GM12892 (cell line): Measurements from ENCODE around the gene IRAG1. TPM values are rescaled to one million over a fixed set of nuclear protein-coding genes. Genes with fewer than 3 reads are reported as not detected.

Experiments
- DNase-seq: peaks from one replicate; pipeline ENCODE4 v3.0.0; 2011; ENCODE audit not compliant: insufficient read length
- FAIRE-seq: peaks from 2 replicates; lab custom pipeline; 2011; peaks lifted over from hg19 to GRCh38; lab: Jason Lieb, UNC
- POLR2A ChIP-seq: IDR thresholded peaks from 2 replicates; pipeline ENCODE4 v1.6.1; 2011; ENCODE audit warnings: low read depth, low read length, control low read depth
- POLR2AphosphoS5 ChIP-seq: IDR thresholded peaks from 2 replicates; pipeline ENCODE4 v1.6.1; 2011; ENCODE audit warnings: low read depth, low read length, control low read depth
- TAF1 ChIP-seq: IDR thresholded peaks from 2 replicates; pipeline ENCODE4 v1.6.1; 2011; ENCODE audit warnings: low read depth, mild to moderate bottlenecking, control low read depth, low read length, borderline replicate concordance
- polyA plus RNA-seq: library from polyadenylated mRNA; unstranded; fragments of >200 nt; gene quantifications from one replicate; pipeline ENCODE4 v1.2.1, GENCODE V29; 2012; ENCODE audit warnings: missing spikeins, inconsistent platforms; ENCODE audit not compliant: missing spikeins

Gene IRAG1, protein sequence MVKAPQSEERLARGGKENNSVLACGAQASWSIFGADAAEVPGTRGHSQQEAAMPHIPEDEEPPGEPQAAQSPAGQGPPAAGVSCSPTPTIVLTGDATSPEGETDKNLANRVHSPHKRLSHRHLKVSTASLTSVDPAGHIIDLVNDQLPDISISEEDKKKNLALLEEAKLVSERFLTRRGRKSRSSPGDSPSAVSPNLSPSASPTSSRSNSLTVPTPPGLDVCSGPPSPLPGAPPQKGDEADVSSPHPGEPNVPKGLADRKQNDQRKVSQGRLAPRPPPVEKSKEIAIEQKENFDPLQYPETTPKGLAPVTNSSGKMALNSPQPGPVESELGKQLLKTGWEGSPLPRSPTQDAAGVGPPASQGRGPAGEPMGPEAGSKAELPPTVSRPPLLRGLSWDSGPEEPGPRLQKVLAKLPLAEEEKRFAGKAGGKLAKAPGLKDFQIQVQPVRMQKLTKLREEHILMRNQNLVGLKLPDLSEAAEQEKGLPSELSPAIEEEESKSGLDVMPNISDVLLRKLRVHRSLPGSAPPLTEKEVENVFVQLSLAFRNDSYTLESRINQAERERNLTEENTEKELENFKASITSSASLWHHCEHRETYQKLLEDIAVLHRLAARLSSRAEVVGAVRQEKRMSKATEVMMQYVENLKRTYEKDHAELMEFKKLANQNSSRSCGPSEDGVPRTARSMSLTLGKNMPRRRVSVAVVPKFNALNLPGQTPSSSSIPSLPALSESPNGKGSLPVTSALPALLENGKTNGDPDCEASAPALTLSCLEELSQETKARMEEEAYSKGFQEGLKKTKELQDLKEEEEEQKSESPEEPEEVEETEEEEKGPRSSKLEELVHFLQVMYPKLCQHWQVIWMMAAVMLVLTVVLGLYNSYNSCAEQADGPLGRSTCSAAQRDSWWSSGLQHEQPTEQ
- polyA plus RNA-seq = not detected

DNA sequence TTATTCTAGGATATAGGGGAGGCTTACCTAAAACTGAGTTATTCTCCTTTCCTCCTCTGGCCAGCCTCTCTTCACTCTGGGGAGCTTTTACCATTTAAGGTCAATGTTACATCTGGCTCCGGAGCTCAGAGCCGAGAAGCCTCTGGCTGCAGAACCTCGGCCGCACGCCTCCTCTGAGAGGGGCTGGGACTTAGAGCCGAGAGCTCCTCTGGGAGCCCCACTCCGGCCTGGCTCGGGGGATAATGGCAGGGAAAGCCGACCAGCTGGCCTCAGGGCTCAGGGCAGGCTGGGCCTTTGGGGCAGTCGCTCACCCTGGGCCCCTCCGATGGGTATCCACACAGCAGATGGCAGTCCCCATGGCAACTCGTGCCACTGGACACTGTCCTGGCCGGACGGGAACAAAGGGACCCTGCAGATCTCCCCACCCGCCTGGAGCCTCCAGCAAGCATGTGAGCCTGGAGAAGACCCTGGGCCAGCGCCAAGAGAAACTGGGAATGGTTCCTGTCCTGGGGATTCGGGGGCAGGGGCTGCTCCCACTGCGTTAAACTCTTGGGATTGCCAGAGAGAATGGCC, at the start of gene IRAG1:
IRAG1 (minus strand) TSS at position 247 of the 573 bp plus-strand sequence; CDS start at position 94, 153 bp downstream.
- FAIRE-seq = no peak
- TF ChIP-seq POLR2A (no peak), POLR2AphosphoS5 (no peak), TAF1 (no peak)
- DNase-seq = no peak

DNA sequence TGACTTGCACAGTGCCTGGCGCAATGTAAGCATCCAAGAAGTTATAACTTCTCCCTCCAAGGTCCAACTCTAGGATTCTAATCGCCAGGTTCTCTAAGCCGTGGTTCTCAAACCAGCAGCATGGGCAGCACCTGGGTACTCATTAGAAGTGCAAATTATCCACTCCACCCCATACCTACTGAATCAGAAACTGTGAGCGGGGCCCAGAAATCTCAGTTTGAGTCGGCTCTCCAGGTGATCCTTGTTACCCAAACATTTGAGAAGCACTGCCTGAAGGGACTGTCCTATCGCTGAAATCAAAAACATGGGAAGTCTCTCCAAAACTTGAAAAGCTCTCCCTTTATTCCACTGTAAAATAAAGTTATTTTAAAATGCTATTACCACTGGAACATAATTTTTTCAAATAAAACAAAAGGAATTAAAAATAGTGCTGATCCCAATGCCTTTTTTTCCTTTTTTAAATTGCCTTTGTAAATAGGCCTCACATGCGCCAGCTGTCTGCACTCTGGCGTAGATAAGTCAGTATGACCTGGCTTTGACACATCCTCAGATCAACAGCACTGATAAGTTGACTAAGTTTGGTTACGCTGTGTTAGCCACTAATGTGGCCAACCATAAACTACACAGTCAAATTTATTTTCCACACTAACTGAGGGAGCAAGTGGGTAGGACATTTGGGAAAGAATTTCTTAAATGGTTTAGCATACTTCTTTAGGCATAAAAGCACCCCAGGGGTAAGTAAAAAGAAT, 49.1 kb upstream of the IRAG1 start:
- peak; percentile 44 for FAIRE-seq
- no peak for TF ChIP-seq TAF1
- no peak for TF ChIP-seq POLR2AphosphoS5
- TF ChIP-seq POLR2A = no peak
- DNase-seq = no peak

DNA sequence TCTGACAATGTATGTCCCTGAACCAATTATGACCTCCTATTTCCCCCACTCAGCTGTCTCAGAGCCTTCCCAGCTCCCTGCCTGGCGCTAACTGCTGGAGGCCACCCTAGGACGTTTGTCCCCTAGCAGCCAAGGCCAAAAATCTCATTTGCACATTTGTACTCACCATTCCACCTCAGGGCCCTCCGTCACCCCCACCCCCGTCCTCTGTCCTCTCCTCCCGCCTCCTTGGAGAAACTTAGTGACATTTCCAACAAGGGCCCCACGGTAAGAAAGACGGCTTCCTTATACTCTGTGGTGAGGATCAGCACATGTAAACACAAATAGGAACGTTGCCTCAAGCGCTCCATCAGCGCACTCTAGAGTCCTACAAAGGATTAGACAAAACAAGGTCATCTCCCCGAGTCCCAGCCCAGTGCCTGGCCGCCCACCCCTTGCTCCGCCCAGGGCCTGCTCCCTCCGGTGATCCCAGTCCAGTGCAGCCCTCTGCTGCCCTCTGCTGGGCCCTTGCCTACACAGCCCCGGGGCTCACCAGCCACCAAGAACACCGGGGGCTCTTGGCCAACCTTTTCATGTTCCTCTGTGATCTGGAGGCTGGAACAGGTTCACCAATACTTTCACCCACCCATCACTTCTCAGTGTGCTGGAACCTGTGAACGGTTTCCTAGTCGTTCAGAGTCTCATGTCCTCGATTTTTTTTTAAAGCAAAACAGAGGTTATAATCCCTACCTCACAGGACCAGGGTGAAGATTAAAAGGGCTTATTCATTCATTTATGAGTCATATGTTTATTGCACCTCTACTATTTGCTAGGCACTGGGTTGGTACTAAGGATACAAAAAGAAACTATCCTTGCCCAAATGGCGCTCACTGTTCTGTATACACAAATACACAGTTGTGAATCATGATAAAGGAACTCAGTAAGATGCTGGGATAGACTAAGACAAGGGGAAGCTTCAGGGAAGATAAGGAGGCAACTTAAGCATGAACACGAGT, 42.2 kb upstream of the IRAG1 start:
- no peak for TF ChIP-seq TAF1
- TF ChIP-seq POLR2A = no peak
- TF ChIP-seq POLR2AphosphoS5 = no peak
- FAIRE-seq = peak; percentile 99
- peak; percentile 79 for DNase-seq

DNA sequence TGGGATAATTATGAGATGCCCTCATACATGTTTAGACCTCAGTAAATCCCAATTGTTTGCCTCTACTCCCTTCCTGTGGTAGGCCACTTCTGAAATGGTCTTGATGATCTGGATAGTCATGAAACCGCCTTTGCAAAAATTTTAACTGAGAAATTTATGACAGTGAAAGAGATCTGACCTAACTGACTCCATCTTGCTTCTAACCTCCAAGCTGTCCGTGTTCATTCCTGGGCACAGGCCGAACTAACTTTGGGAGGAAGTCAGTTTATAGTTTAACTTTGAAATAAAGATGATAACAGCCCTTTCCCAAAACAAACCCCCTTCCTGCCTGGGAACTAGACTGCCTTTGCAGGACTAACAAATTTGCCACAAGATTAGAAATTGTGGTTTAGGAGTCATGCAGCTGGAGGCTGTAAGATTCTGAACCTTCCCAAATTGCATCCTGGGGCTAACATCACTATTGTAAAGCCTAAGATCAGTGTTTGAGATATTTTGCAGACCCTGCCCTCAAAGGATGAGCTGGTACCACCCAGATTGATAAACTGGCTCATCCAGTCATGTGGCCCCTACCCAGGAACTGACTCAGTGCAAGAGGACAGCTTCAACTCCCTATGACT, 37.6 kb upstream of the IRAG1 start:
- FAIRE-seq (no peak), DNase-seq (no peak)
- no peak for TF ChIP-seq POLR2A
- no peak for TF ChIP-seq TAF1
- no peak for TF ChIP-seq POLR2AphosphoS5

DNA sequence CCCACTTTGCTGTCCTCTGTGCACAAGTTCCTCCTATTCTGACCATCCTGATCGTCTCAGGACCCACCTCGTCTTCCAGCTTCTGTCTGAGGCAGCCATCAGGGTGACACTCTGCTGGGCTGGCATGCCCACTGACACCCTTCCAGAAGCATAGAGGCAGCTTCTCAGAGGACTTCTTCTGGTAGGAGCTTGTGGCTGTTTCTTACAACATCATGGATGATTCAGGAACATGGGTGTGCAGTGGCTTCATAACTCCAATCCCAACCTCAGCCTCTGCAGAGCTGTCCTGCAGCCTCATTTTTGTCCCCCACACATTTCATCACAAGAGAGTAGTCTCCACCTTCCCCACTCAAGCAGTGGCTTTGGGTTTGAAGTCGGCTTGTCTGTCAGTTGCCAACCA, 36.6 kb upstream of the IRAG1 start:
- DNase-seq (no peak), FAIRE-seq (no peak)
- no peak for TF ChIP-seq POLR2AphosphoS5

DNA sequence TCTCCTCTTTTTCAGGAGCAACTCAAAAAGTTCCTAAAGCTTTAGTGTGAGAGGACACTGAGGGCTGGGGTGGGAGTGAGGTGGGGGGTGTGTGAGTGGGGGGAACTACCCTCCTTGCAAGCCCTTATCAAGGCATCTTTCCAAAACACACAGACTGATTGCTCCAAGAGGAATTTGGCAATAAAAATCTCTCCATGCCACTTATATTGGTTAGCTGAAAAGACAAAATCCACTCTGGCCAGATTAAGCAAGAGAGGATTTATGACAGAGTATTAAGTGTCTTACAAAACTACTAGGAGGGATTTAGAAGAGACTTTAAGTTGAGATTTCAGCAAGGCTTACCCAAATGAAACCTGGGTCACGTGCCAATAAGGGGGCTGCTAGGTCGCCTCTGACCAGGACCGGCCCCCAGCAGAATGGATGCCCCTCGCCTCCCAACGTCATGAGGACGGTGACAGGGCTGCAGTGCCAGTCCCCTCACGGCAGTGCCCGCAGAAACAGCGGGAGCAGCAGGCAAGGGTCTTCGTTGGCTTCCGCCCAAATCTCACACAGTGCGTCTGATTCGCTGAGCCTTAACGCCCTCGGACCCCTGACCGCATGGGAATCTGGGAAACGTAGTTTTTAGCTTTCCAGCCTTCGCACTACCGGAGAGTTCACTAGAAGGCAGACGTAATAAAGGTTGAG, 35.4 kb upstream of the IRAG1 start:
- FAIRE-seq = no peak
- TF ChIP-seq POLR2A (no peak), TAF1 (no peak), POLR2AphosphoS5 (no peak)
- DNase-seq = no peak

DNA sequence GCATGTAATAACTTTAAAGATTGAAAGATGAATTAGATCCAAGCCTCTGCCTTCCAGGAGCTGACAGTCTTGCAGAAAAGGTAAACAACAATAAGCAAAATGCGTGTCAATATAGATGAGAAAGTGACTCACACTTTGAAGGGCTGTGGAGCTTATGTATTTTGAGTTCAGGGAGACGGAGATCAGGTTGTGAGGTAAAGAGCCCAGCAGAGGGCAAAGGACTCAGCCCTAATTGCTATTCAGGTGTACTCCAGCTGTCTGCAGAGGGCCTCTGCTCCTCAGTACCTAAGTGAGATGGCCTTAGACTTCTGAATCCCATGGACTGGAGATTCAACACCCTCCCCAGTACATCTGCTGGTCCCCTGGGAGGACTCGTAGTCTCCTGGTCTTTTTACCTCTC, 34.6 kb upstream of the IRAG1 start:
- FAIRE-seq (no peak), DNase-seq (no peak)
- no peak for TF ChIP-seq POLR2A
- no peak for TF ChIP-seq POLR2AphosphoS5
- TF ChIP-seq TAF1 = no peak

DNA sequence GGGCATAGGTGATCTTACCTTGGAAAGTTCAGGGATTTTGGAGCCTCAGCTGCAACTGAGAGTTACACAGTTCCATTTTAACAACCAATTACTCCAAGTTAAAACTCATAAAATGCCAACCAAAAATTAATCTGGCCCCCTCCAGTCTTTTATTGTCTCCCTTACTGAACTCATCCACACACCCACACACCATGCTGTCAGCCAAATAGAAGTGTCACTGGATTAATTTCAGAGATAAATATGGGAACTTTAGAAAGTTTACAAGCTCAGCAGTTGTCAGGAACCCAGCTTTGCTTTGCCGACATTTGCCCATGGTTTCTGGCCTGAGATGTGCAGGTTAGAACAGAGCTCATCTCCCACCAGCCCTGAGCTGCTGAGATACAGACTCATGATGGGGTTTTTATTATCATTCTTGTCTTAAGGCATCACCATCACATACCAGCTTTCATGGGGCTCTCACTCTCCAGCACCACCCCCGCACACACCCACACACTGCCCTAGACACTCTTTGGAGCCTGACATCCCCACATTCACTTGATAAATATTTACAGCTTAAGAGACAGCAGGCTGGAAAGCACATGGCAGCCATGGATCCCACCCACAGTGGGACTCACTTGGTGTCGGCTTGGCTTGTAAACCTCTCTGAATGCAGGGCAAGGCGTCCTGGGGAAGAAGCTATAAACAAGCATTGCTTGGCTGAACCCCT, 33.7 kb upstream of the IRAG1 start:
- TF ChIP-seq POLR2AphosphoS5 (no peak), TAF1 (no peak), POLR2A (no peak)
- DNase-seq (no peak), FAIRE-seq (no peak)

DNA sequence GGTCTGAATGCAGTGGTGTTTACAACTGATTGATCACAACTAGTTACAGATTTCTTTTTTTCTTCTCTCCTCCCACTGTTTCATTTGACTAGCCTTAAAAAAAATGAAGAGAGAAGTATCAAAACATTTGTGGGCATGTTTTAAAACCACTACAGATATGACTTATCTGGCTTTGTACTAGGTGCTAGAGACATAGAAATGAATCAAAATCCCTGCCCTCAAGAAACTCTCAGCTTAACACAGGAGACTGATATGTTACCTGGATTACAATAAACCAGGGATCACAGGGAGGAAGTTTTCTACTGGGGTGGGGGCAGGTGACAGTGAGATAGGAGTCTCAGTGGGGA, 32.3 kb upstream of the IRAG1 start:
- FAIRE-seq = no peak
- no peak for DNase-seq
- TF ChIP-seq POLR2A = no peak
- no peak for TF ChIP-seq TAF1
- no peak for TF ChIP-seq POLR2AphosphoS5
